ENCODE data around the gene MED12L.
A peak's percentile ranks its signal among the peaks of the same experiment; 100 is the strongest.

MED12L gene

GRCh38 chr3:151213151-151213550, 127.7 kb downstream of the MED12L start:
- TF ChIP-seq POLR2A (IDR thresholded peaks at IDR 0.05; ENCODE audit: low read depth, low read length) = no peak
- DNase-seq (ENCODE audit: insufficient read length, low spot score) = no peak
- no peak for FAIRE-seq

- FAIRE-seq = no peak
- TF ChIP-seq POLR2A (IDR thresholded peaks at IDR 0.05; ENCODE audit: low read depth, low read length) = no peak
- DNase-seq (ENCODE audit: insufficient read length, low spot score) = no peak
Observed at GRCh38 chr3:151213881-151214280, 128.4 kb downstream of the MED12L start.

GRCh38 chr3:151214459-151214858, 129.0 kb downstream of the MED12L start:
- DNase-seq (ENCODE audit: insufficient read length, low spot score) (no peak), FAIRE-seq (no peak)
- no peak for TF ChIP-seq POLR2A (IDR thresholded peaks at IDR 0.05; ENCODE audit: low read depth, low read length)

GRCh38 chr3:151216641-151217607, 131.5 kb downstream of the MED12L start:
- no peak for FAIRE-seq
- no peak for DNase-seq (ENCODE audit: insufficient read length, low spot score)
- TF ChIP-seq POLR2A (IDR thresholded peaks at IDR 0.05; ENCODE audit: low read depth, low read length) = no peak

GRCh38 chr3:151218136-151218535, 132.7 kb downstream of the MED12L start:
- no peak for TF ChIP-seq POLR2A (IDR thresholded peaks at IDR 0.05; ENCODE audit: low read depth, low read length)
- FAIRE-seq (no peak), DNase-seq (ENCODE audit: insufficient read length, low spot score) (no peak)

- DNase-seq (ENCODE audit: insufficient read length, low spot score) (no peak), FAIRE-seq (no peak)
- TF ChIP-seq POLR2A (IDR thresholded peaks at IDR 0.05; ENCODE audit: low read depth, low read length) = no peak
Observed at GRCh38 chr3:151219056-151219455, 133.6 kb downstream of the MED12L start.

- no peak for FAIRE-seq
- TF ChIP-seq POLR2A (IDR thresholded peaks at IDR 0.05; ENCODE audit: low read depth, low read length) = no peak
- DNase-seq (ENCODE audit: insufficient read length, low spot score) = no peak
Observed at GRCh38 chr3:151224268-151224866, 138.9 kb downstream of the MED12L start.

GRCh38 chr3:151225040-151225975, 139.8 kb downstream of the MED12L start:
- FAIRE-seq = no peak
- no peak for TF ChIP-seq POLR2A (IDR thresholded peaks at IDR 0.05; ENCODE audit: low read depth, low read length)

GRCh38 chr3:151226088-151226563, 140.7 kb downstream of the MED12L start:
- no peak for DNase-seq (ENCODE audit: insufficient read length, low spot score)
- TF ChIP-seq POLR2A (IDR thresholded peaks at IDR 0.05; ENCODE audit: low read depth, low read length) = no peak
- FAIRE-seq = no peak

More at GRCh38 chr3:151225040-151225975, 139.8 kb downstream of the MED12L start:
- no peak for DNase-seq (ENCODE audit: insufficient read length, low spot score)

- DNase-seq (ENCODE audit: insufficient read length, low spot score) = no peak
- TF ChIP-seq POLR2A (IDR thresholded peaks at IDR 0.05; ENCODE audit: low read depth, low read length) = no peak
- no peak for FAIRE-seq
Observed at GRCh38 chr3:151226825-151227224, 141.4 kb downstream of the MED12L start.

GRCh38 chr3:151227266-151227806, 141.9 kb downstream of the MED12L start:
- FAIRE-seq (no peak), DNase-seq (ENCODE audit: insufficient read length, low spot score) (peak; percentile 7)

GRCh38 chr3:151227807-151228665, 142.6 kb downstream of the MED12L start:
- no peak for TF ChIP-seq POLR2A (IDR thresholded peaks at IDR 0.05; ENCODE audit: low read depth, low read length)
- peak; percentile 12 for DNase-seq (ENCODE audit: insufficient read length, low spot score)
- FAIRE-seq = peak; percentile 6

More at GRCh38 chr3:151227266-151227806, 141.9 kb downstream of the MED12L start:
- no peak for TF ChIP-seq POLR2A (IDR thresholded peaks at IDR 0.05; ENCODE audit: low read depth, low read length)
